Activated CD8-positive, alpha-beta memory T cell treated with anti-CD3 and anti-CD28 coated beads for 36 hours (primary cell): Measurements from ENCODE around the gene TMEM256. TPM values are rescaled to one million over a fixed set of nuclear protein-coding genes. Genes with fewer than 3 reads are reported as not detected.

Source experiments
- CTCF ChIA-PET: fragments of 350-600 bp; sonication (Branson Sonifier 250); formaldehyde crosslinking; loops from one replicate; lab custom pipeline; 2021; ENCODE audit warnings: antibody characterized with exemption; lab: Charles Lee
- POLR2A ChIA-PET: fragments of 350-600 bp; sonication (Branson Sonifier 250); formaldehyde crosslinking; loops from one replicate; lab custom pipeline; 2021; ENCODE audit warnings: antibody characterized with exemption; lab: Charles Lee
- total RNA-seq, 2 experiments: library from RNA; stranded (reverse); gene quantifications; one replicate each; pipeline ENCODE4 v1.2.3, GENCODE V29; 2021

TMEM256 gene
- 10 to 100 TPM; 50.1 to 51.6 TPM for total RNA-seq

- ChIA-PET POLR2A (interaction anchor here (0.8 to 1.8 kb wide), 6 partner anchors 10 to 282 kb away, joined by 4 to 10 read pairs (median 4); partner anchors contain the start of genes PLSCR3 and POLR2A), CTCF (interaction anchor here (0.5 to 2.3 kb wide), 10 partner anchors 20 to 282 kb away, joined by 3 to 9 read pairs (median 3); partner anchors contain the start of genes ACAP1 and TMEM102)
Observed at GRCh38 chr17:7403977-7404736, at the start of gene TMEM256. TSS of gene TMEM256 (minus strand) at chr17:7404097. CDS start at chr17:7404084, 13 bp downstream.

DNA sequence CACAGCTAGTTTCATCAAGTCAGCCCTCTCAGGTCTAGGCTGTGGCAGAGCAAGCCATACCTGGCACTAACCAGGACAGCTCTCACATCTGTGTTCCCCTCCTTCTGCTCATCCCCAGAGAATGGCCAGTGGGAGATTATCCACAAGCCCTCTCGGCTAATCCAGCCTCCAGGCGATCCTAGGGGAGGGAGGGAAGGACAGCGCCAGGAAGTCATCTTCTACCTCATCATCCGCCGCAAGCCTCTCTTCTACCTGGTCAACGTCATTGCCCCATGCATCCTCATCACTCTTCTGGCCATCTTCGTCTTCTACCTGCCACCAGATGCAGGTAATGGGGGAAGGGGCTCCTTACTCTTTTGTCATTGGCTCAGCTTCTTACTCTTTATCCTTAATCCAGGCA, 44.6 kb upstream of the TMEM256 start:
- ChIA-PET POLR2A (interaction anchor here (1.2 kb wide), 1 partner anchor 28 kb away, joined by 4 read pairs; no protein-coding TSS in a partner anchor), CTCF (no interaction called here)

GRCh38 chr17:7445619-7445968, 41.7 kb upstream of the TMEM256 start:
- POLR2A ChIA-PET = no interaction called here

DNA sequence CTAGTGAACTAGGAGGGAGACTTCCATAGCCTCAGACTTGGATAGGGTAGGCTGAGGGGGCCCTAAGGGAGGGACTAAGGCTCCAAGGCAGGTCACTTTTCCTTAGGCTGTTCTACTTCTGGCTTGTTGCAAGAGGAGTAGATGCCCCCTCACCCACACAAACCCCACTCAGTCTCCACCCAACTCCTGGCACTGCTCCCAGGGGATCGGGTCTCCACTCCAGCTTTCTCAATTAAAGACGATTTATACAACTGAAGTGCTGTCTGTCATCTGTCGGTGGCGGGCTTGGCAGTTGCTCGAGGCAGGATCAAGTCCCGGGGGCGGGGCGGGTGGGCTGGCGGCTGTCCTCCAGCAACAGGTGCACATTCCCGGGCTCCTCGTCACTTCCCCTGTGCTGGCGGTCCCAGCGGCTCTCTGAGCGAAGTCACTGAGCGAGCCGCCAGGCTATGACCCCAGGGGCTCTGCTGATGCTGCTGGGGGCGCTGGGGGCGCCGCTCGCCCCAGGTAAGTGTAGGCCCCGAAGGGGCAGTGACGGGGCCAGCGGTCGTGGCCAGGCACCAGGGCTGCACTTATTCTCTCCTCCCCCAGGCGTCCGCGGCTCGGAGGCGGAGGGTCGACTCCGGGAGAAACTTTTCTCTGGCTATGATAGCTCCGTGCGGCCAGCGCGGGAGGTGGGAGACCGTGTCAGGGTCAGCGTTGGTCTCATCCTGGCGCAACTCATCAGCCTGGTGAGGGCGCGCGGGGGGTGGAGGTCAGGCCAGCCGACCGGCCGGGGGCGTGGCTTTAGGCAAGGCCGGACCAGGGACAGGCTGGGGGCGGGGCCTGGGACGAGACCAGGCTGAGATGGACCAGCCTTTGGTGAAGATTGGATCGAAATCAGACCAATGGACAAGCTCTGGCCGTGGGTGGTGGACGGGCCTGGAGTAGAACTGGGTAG, 41.1 kb upstream of the TMEM256 start, which contains the start of gene CHRNB1:
CHRNB1 (plus strand) TSS at position 380 of the 937 bp plus-strand sequence; CDS start at position 447, 67 bp downstream.
- ChIA-PET CTCF (interaction anchor here (0.6 to 2.0 kb wide), 6 partner anchors 9 to 140 kb away, joined by 3 to 8 read pairs (median 3); no protein-coding TSS in a partner anchor), POLR2A (no interaction called here)

More at GRCh38 chr17:7445619-7445968, 41.7 kb upstream of the TMEM256 start:
- CTCF ChIA-PET = interaction anchor here (0.6 to 2.0 kb wide), 5 partner anchors 9 to 141 kb away, joined by 3 to 8 read pairs (median 3); no protein-coding TSS in a partner anchor

DNA sequence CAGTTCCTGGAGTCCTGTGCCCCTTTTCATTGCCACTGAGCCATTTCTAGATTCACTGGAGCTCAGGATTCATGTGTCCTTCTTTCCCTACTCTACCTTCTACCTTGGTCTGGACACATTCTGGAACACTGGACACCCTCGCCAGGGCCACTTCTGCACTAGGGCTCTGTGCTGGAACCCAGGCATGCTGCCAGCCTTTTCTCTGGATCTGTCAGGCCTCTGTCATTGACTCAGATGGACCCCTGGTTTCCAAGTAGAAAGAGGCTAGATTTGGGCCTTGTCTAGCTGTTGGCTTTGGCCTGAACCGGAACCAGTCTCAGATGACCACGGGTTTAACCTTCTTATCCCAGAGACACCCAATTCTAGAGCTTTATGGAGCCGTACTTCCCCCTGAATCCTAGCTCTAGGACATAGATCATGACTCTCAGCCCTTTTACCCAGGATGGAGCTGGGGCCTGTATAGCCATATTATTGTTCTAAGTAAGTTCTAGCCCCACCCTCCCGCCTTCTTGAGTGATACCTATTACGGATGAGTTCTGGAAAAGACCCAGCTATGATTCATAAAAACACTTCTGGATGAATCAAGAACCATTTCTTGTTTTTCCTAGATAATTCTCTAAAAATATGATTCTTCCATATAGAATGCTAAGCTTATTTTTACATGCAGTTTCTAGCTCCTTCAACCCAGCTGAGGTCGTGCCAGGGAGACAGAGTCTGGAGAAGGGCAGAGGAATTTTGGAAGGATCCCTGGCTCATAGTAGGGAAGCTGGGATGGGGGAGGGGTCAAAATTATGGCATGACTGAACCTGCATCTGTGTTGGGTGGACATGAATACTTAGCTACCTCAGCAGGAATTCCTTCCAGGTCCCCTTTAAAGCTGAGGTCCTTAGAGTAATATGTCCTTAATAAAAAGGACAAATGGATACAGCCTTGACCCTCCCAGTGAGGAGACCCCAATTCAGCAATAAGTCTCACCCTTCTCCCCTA, 39.9 kb upstream of the TMEM256 start:
- POLR2A ChIA-PET = interaction anchor here (0.5 to 1.0 kb wide), 2 partner anchors 11 to 139 kb away, joined by 4 to 10 read pairs; no protein-coding TSS in a partner anchor
- CTCF ChIA-PET = interaction anchor here (0.6 to 1.6 kb wide), 3 partner anchors 40 to 117 kb away, joined by 3 read pairs; partner anchors contain the start of gene TMEM256

DNA sequence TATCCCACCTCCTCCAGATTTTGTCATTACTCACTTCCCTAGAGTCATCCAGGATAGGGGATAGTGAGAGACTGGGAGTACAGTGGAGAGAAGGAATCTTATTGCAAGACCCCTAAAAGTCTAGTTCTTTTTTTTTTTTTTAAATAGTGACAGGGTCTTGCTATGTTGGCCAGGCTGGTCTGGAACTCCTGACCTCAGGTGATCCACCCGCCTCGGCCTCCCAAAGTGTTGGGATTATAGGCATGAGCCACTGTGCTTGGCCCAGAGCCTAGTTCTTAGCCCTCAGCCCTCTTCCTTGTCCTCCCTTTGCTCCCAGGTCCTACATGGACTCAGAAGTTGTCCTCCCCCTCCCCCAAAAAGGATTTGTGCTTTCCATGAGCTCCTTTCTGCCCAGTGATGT, 38.2 kb upstream of the TMEM256 start:
- CTCF ChIA-PET = interaction anchor here (1.1 to 2.6 kb wide), 2 partner anchors 12 to 86 kb away, joined by 3 to 11 read pairs; no protein-coding TSS in a partner anchor
- POLR2A ChIA-PET = no interaction called here

DNA sequence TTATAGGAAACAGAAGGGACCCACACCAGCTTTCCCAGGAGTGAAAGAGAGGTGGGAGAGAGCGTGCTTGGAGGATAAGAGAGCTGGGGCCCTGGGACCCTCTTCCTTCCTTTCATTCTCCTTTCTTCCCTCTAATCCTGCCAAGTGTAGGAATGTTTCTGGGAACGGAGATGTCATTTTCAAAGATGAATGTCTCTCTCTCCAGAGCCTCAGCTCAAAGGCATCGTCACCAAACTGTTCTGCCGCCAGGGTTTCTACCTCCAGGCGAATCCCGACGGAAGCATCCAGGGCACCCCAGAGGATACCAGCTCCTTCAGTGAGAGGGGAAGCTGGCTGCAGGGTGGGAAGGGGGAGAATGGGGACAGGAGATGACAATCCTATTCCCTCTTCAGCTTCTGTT, 37.4 kb upstream of the TMEM256 start:
- ChIA-PET CTCF (interaction anchor here (0.6 to 2.6 kb wide), 7 partner anchors 12 to 161 kb away, joined by 3 to 11 read pairs (median 3); partner anchors contain the start of gene TMEM95), POLR2A (interaction anchor here (0.6 to 0.9 kb wide), 5 partner anchors 14 to 80 kb away, joined by 3 to 6 read pairs (median 4); no protein-coding TSS in a partner anchor)

- ChIA-PET POLR2A (interaction anchor here (0.6 to 0.9 kb wide), 5 partner anchors 14 to 80 kb away, joined by 3 to 6 read pairs (median 4); no protein-coding TSS in a partner anchor), CTCF (interaction anchor here (0.6 to 2.6 kb wide), 8 partner anchors 13 to 161 kb away, joined by 3 to 11 read pairs (median 3); partner anchors contain the start of gene TMEM95)
Observed at GRCh38 chr17:7440834-7441195, 36.9 kb upstream of the TMEM256 start.

DNA sequence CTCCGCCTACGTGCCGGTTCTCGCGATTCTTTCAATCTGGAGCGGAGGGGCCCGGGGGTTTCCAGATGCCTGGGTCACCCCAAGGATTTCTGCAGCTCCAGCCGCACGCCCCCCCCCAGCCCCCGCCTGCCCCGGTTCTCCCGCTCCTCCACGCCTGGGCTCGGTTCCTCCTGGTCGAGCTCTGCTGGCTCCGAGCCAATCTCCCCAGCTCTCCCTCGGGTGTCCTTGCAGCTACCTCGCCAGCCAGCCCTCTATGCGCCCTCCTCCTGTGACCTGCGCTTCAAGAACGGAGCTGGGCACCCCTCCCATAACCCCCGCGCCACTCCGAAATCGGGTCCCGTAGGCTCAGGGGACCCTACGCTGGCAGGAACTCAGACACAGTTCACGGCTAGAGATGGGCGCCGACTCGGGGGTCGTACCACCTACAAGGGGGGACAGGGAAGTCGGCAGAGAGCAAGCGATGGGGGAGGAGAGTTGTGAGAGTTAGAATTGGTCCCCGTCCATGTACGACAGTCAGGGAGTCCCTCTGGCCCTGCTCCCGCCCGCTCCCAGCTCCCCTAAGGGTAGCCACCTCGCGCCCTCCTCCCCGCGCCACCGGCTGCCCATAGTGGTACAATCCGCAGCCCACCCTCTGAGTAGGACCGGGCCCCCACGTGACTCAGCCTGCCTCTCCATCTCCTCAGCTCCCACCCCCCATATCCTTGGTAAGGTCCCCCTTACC, 36.4 kb upstream of the TMEM256 start:
- POLR2A ChIA-PET = interaction anchor here (0.9 kb wide), 1 partner anchor 15 kb away, joined by 3 read pairs; no protein-coding TSS in a partner anchor
- CTCF ChIA-PET = interaction anchor here (0.6 to 2.6 kb wide), 5 partner anchors 13 to 86 kb away, joined by 3 to 11 read pairs (median 3); partner anchors contain the start of gene TMEM95

DNA sequence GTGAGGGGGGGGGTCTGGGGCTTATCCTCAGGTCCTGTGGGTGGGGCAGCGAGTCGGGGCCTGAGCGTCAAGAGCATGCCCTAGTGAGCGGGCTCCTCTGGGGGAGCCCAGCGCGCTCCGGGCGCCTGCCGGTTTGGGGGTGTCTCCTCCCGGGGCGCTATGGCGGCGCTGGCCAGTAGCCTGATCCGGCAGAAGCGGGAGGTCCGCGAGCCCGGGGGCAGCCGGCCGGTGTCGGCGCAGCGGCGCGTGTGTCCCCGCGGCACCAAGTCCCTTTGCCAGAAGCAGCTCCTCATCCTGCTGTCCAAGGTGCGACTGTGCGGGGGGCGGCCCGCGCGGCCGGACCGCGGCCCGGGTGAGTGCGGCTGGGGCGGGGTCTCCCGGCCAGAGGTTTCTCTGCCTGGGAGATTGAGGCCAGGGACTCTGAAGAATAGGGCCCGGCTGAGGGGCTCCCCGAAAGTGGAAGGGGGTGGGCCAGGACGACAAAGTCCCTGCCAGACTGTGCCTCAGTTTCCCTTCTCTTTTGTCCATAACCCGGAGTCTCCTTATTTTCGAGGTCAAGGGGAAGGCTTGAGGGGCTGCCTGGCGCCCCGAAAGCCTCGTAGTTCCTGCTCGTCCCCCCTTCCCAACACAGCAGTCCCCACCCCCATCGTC, 35.7 kb upstream of the TMEM256 start, which contains the start of gene FGF11:
FGF11 (plus strand) TSS at position 51 of the 651 bp plus-strand sequence; CDS start at position 160, 109 bp downstream.
- ChIA-PET CTCF (interaction anchor here (1.7 to 2.6 kb wide), 2 partner anchors 83 to 85 kb away, joined by 5 to 11 read pairs; partner anchors contain the start of gene TMEM95), POLR2A (no interaction called here)

- CTCF ChIA-PET = interaction anchor here (1.2 to 1.3 kb wide), 2 partner anchors 82 to 122 kb away, joined by 3 to 6 read pairs; no protein-coding TSS in a partner anchor
- POLR2A ChIA-PET = interaction anchor here (0.8 kb wide), 1 partner anchor 36 kb away, joined by 3 read pairs; no protein-coding TSS in a partner anchor
Observed at GRCh38 chr17:7438656-7439460, 35.0 kb upstream of the TMEM256 start.

- CTCF ChIA-PET = interaction anchor here (0.7 to 2.3 kb wide), 5 partner anchors 38 to 123 kb away, joined by 3 to 11 read pairs (median 6); no protein-coding TSS in a partner anchor
Observed at GRCh38 chr17:7437950-7438614, 34.2 kb upstream of the TMEM256 start.

GRCh38 chr17:7437369-7437863, 33.5 kb upstream of the TMEM256 start:
- CTCF ChIA-PET = interaction anchor here (0.6 to 4.4 kb wide), 34 partner anchors 10 to 280 kb away, joined by 3 to 34 read pairs (median 4); partner anchors contain the start of genes ACAP1, DNAH2, MPDU1 and SENP3
- POLR2A ChIA-PET = interaction anchor here (0.6 to 1.2 kb wide), 5 partner anchors 17 to 252 kb away, joined by 3 to 11 read pairs (median 3); no protein-coding TSS in a partner anchor

More at GRCh38 chr17:7437950-7438614, 34.2 kb upstream of the TMEM256 start:
- POLR2A ChIA-PET = interaction anchor here (0.8 kb wide), 1 partner anchor 35 kb away, joined by 3 read pairs; no protein-coding TSS in a partner anchor
